CD14-positive monocyte (primary cell): ENCODE results near the gene MYB. TPM values are rescaled to one million over a fixed set of nuclear protein-coding genes. Genes with fewer than 3 reads are reported as not detected.

Experiments used
- DNase-seq, 3 donors: peaks; one replicate each; pipeline ENCODE4 v3.0.0-alpha.2; 2011 to 2022
- H2AFZ ChIP-seq: 2 replicates; pipeline ENCODE4 v1.6.0; 2012; ENCODE audit warnings: mild to moderate bottlenecking, low read depth, low read length, inconsistent platforms; ENCODE audit not compliant: insufficient read depth, poor library complexity, severe bottlenecking
- H3K27ac ChIP-seq, 2 donors: 1 replicate in 1 of 2; 2 replicates in 1 of 2; pipeline ENCODE4 v1.5.1; 2012 to 2013; ENCODE audit warnings: low read length in 2 of 2, control low read depth in 1 of 2, inconsistent platforms in 1 of 2, low read depth in 1 of 2, mild to moderate bottlenecking in 1 of 2
- H3K27me3 ChIP-seq, 2 donors: one replicate each; pipeline versions ENCODE4 v1.6.0 to v1.6.1; 2011 to 2013; ENCODE audit warnings: low read length in 2 of 2; ENCODE audit not compliant: control insufficient read depth in 2 of 2, insufficient read depth in 2 of 2
- H3K36me3 ChIP-seq, 2 donors: replicated peaks in 1 of 2; 1 replicate in 1 of 2; 2 replicates in 1 of 2; pipeline versions ENCODE4 v1.5.1 to v1.6.1; 2012 to 2013; ENCODE audit warnings: low read length in 2 of 2, control low read depth in 1 of 2, inconsistent platforms in 1 of 2, mild to moderate bottlenecking in 1 of 2; ENCODE audit not compliant: insufficient read depth in 2 of 2, control insufficient read depth in 1 of 2
- H3K4me1 ChIP-seq, 2 donors: 1 replicate in 1 of 2; 2 replicates in 1 of 2; pipeline versions ENCODE4 v1.5.1 to v1.6.1; 2012 to 2013; ENCODE audit warnings: low read length in 2 of 2, control low read depth in 1 of 2, inconsistent platforms in 1 of 2, mild to moderate bottlenecking in 1 of 2, moderate library complexity in 1 of 2; ENCODE audit not compliant: insufficient read depth in 2 of 2, control insufficient read depth in 1 of 2
- H3K4me2 ChIP-seq: replicated peaks from 2 replicates; pipeline ENCODE3; 2012; ENCODE audit warnings: low read length, moderate library complexity, mild to moderate bottlenecking; ENCODE audit not compliant: poor library complexity, severe bottlenecking; ENCODE audit errors: extremely low read depth
- H3K4me3 ChIP-seq, 3 experiments: fragments of 200-600 bp in 1 of 3; sonication (generic) in 1 of 3; replicated peaks in 1 of 3; 1 replicate in 2 of 3; 2 replicates in 1 of 3; pipeline ENCODE4 v1.5.1; 2011 to 2013; ENCODE audit warnings: low read length in 3 of 3, mild to moderate bottlenecking in 3 of 3, control low read depth in 2 of 3, low read depth in 2 of 3, inconsistent platforms in 1 of 3, moderate library complexity in 1 of 3
- H3K79me2 ChIP-seq: 2 replicates; pipeline ENCODE4 v1.6.0; 2012; ENCODE audit warnings: mild to moderate bottlenecking, control low read depth, inconsistent platforms, low read length, moderate library complexity; ENCODE audit not compliant: insufficient read depth
- H3K9ac ChIP-seq: 2 replicates; pipeline ENCODE4 v1.6.0; 2017; ENCODE audit warnings: low read length, mild to moderate bottlenecking; ENCODE audit not compliant: insufficient read depth, poor library complexity, severe bottlenecking
- H3K9me3 ChIP-seq, 2 donors: replicated peaks in 1 of 2; 1 replicate in 1 of 2; 2 replicates in 1 of 2; pipeline versions ENCODE4 v1.5.1 to v1.6.1; 2012 to 2013; ENCODE audit warnings: low read length in 2 of 2, control low read depth in 1 of 2; ENCODE audit not compliant: control insufficient read depth in 1 of 2, insufficient read depth in 1 of 2
- H4K20me1 ChIP-seq: 2 replicates; pipeline ENCODE4 v1.6.0; 2012; ENCODE audit warnings: mild to moderate bottlenecking, low read length, control low read depth, moderate library complexity; ENCODE audit not compliant: insufficient read depth
- H3K27ac Mint-ChIP-seq, 7 donors: one replicate each; pipeline ENCODE4 v1.8.0; 2020; ENCODE audit warnings: mild to moderate bottlenecking in 7 of 7, mixed read lengths in 7 of 7, moderate library complexity in 6 of 7, inconsistent platforms in 2 of 7
- H3K27me3 Mint-ChIP-seq, 3 donors: one replicate each; pipeline ENCODE4 v1.8.0; 2021 to 2022; ENCODE audit warnings: low read depth in 3 of 3, mild to moderate bottlenecking in 3 of 3, mixed read lengths in 3 of 3, moderate library complexity in 3 of 3, inconsistent platforms in 1 of 3
- H3K36me3 Mint-ChIP-seq, 2 donors: one replicate each; pipeline ENCODE4 v1.8.0; 2020; ENCODE audit warnings: mixed read lengths in 2 of 2, inconsistent platforms in 1 of 2, mild to moderate bottlenecking in 1 of 2
- H3K4me1 Mint-ChIP-seq: one replicate; pipeline ENCODE4 v1.8.0; 2020; ENCODE audit warnings: mild to moderate bottlenecking, mixed read lengths
- H3K4me3 Mint-ChIP-seq, 2 donors: one replicate each; pipeline ENCODE4 v1.8.0; 2020; ENCODE audit warnings: mild to moderate bottlenecking in 2 of 2, mixed read lengths in 2 of 2, moderate library complexity in 1 of 2
- H3K9me3 Mint-ChIP-seq, 7 donors: one replicate each; pipeline ENCODE4 v1.8.0; 2020 to 2022; ENCODE audit warnings: mixed read lengths in 7 of 7, mild to moderate bottlenecking in 6 of 7, moderate library complexity in 6 of 7, inconsistent platforms in 2 of 7
- CTCF ChIP-seq: fragments of 200-600 bp; IDR thresholded peaks from one replicate; pipeline ENCODE4 v1.8.0; 2022; ENCODE audit warnings: antibody characterized with exemption, mild to moderate bottlenecking
- WGBS: methylation state at CpG from one replicate; pipeline ENCODE4 v1.1.5; 2013; ENCODE audit warnings: missing lambda C conversion rate; ENCODE audit not compliant: insufficient coverage; 5-methylcytosine and 5-hydroxymethylcytosine counted together
- intact Hi-C, 2 donors: fragments of 100-400 bp; cut with micrococcal nuclease; formaldehyde crosslinking; loops; one replicate each; pipeline versions ENCODE4 v1.15.0 to v1.15.1; 2023
- polyA plus RNA-seq, 3 donors: library from polyadenylated mRNA; depleted of rRNA in 1 of 3; unstranded in 2 of 3; stranded (reverse) in 1 of 3; fragments of 300-500 nt in 2 of 3; fragments of >200 nt in 1 of 3; fragmentation: Illumina TruSeq in 2 of 3; gene quantifications; 1 replicate in 2 of 3; 2 replicates in 1 of 3; pipeline ENCODE4 v1.2.3, GENCODE V29; 2012 to 2021

MYB gene
- polyA plus RNA-seq, 3 donors: 1.5 to 2.2 (median 1.7) TPM

GRCh38 chr6:135225911-135226310 lies 44.8 kb downstream of the MYB start:
- Histone ChIP-seq H2AFZ (no peak overlapping the region), H3K9me3 (no peaks in the 10 kb centered on the region), H3K27me3 (no peaks in the 10 kb centered on the region), H3K79me2 (no peaks in the 10 kb centered on the region), H3K4me1 (peaks cover 10 to 12% of the 10 kb centered on the region in 2 donors), H3K4me3 (no peak overlapping the region), H3K36me3 (peaks cover 0 to 4% of the 10 kb centered on the region in 2 donors), H3K27ac (no peak overlapping the region), H3K4me2 (no peak overlapping the region), H3K9ac (no peak overlapping the region), H4K20me1 (no peaks in the 10 kb centered on the region)
- no peaks in the 10 kb centered on the region for H3K9me3 Mint-ChIP-seq
- intact Hi-C loops: loop anchor here in 1 of 2 donors (10.0 kb wide), 1 partner anchor 69 kb away; no protein-coding TSS in a partner anchor
- H3K27me3 Mint-ChIP-seq: peaks cover 0 to 1% (median 1%) of the 10 kb centered on the region in 3 donors
- WGBS: no CpG with 5 or more reads among the region's 5 CpGs
- H3K36me3 Mint-ChIP-seq: peaks cover 8 to 20% of the 10 kb centered on the region in 2 donors
- TF ChIP-seq CTCF: no peak
- H3K4me3 Mint-ChIP-seq: no peak overlapping the region
- H3K27ac Mint-ChIP-seq: no peak overlapping the region
- peaks cover 33% of the 10 kb centered on the region for H3K4me1 Mint-ChIP-seq
- no peak for DNase-seq

GRCh38 chr6:135226537-135226936 lies 45.4 kb downstream of the MYB start:
- no peak overlapping the region for H3K27ac Mint-ChIP-seq
- H3K27ac ChIP-seq: no peak overlapping the region

More at GRCh38 chr6:135226537-135226936, 45.4 kb downstream of the MYB start:
- Histone ChIP-seq H3K9ac (no peak overlapping the region), H3K9me3 (no peaks in the 10 kb centered on the region), H3K36me3 (peaks cover 0 to 4% of the 10 kb centered on the region in 2 donors), H3K4me2 (no peak overlapping the region), H3K79me2 (no peaks in the 10 kb centered on the region), H3K4me1 (peaks cover 17 to 18% of the 10 kb centered on the region in 2 donors), H3K4me3 (no peak overlapping the region), H2AFZ (no peak overlapping the region), H3K27me3 (no peaks in the 10 kb centered on the region), H4K20me1 (no peaks in the 10 kb centered on the region)
- Mint-ChIP-seq H3K4me1 (peaks cover 40% of the 10 kb centered on the region), H3K9me3 (no peaks in the 10 kb centered on the region), H3K27me3 (peaks cover 0 to 1% (median 1%) of the 10 kb centered on the region in 3 donors), H3K36me3 (peaks cover 8 to 20% of the 10 kb centered on the region in 2 donors), H3K4me3 (no peak overlapping the region)
- TF ChIP-seq CTCF: no peak
- intact Hi-C loops: loop anchor here in 1 of 2 donors (10.0 kb wide), 1 partner anchor 68 kb away; no protein-coding TSS in a partner anchor
- WGBS: no CpG with 5 or more reads among the region's 1 CpG
- DNase-seq: no peak
